Amniotic stem cell (primary cell): ENCODE results near the gene MROH9.

Source experiments
- DNase-seq: peaks from one replicate; lab custom pipeline; 2025; lab: John Stamatoyannopoulos, UW

Gene MROH9

DNA sequence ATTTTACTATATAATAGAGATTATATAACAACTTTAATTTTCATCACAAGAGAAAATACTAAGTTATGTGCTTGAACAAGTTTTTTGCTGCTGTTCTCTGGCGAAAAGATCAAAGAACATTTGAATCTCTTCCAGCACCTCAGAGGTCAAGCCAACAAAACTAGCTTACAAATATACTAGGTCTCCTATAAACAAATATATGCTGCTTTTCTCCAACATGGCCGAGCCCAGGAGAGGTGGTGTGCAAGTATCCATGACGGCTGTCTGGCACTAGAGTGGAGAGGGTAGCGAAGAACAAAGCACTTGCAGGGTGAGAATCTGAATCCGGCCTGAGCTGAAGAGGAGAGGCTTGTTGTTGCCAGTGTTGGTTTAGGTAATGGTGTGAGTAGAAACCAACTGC, 147.9 kb downstream of the MROH9 start:
- DNase-seq, result no peak

DNA sequence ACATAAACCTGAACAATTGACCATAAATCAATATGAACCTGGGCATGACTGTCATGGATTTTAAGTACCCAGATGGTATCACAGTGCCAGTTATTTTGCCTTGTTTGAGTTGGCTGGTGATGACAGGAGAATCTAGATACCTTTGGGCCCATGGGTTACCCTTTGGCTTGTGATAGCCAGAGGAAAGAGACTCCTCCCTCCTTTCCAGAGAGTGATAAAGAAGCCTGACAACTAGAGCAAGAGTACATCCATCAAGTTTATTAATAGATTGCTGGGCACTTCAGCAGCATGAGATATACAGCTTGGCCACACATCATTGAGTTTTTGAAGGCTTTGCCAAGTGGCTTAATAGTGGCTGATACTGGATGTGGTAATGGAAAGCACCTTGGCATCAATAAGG, 148.8 kb downstream of the MROH9 start:
- no peak for DNase-seq

DNA sequence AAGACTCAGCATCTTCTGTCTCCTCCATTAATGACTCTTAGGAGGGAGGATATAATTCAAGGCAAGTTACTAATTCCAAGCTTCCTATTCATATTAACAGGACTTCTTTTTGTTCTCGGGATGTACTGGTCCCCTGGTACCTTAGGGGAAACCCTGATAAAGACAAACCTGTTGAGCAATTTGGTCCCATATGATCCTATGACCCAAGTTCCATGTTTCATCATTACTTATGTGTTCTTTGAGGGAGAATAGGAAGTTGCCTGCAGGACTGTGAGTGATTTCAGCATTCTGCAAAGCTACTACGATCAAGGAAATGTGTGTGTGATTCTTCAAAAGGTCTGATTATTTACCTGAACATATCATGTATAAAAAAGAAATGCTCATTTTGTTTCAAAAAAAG, 149.5 kb downstream of the MROH9 start:
- no peak for DNase-seq

DNA sequence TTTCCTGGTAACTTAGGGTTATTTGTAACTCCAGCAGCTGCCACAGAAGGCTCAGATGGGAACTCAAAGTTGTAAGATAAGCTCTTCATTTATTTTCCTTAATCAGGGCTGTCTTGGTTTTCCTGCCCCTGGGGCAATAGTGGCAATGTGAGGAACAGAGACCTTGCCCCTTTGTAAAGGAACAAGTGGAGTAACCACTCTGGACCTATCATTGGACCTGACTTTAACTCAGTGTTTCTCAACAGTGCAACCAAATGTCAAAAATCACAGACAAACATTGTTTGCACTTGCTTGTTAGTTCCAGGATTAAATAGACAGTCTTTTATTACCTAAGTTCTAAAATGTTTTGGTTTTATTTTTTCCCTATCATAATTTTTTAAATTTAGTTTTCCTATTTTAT, 152.6 kb downstream of the MROH9 start:
- no peak for DNase-seq

DNA sequence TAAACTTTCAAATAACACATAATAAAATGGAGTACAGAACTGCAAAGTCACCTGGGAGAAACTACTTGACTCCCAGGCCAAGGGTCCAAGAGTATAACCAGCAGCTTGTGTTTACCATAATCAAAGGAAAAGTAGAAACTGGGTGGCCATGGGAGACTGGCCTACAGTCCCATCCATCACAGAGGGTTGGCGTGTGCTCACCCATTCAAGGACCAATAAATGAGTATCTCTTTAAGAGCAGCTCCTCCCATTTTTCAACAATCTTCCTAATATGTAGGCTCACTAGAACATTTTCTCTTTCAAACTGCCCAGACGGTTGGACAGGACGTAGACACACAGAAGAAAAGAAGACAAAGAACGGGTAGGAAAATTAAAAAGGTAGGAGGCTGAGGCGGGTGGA, 155.3 kb downstream of the MROH9 start, which contains the start of gene FMO3:
FMO3 (plus strand) TSS at position 302 of the 400 bp plus-strand sequence. CDS start 1,754 bp downstream, outside the sequence.
- DNase-seq, result no peak

DNA sequence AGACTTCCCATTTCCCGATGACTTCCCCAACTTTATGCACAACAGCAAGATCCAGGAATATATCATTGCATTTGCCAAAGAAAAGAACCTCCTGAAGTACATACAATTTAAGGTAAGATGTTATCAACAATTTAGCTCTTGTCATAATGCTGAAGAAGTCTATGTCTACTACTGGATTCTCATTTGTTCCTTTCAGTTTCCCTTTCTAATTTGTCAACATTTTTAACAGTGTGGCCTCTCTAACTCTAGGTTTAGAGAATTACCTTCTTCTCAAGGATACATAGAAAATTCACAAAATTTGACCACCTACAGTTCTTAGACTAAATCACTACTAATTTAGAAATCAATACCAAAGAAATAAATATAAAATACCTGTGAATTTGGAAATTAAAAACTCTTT, 168.5 kb downstream of the MROH9 start:
- DNase-seq, result no peak

DNA sequence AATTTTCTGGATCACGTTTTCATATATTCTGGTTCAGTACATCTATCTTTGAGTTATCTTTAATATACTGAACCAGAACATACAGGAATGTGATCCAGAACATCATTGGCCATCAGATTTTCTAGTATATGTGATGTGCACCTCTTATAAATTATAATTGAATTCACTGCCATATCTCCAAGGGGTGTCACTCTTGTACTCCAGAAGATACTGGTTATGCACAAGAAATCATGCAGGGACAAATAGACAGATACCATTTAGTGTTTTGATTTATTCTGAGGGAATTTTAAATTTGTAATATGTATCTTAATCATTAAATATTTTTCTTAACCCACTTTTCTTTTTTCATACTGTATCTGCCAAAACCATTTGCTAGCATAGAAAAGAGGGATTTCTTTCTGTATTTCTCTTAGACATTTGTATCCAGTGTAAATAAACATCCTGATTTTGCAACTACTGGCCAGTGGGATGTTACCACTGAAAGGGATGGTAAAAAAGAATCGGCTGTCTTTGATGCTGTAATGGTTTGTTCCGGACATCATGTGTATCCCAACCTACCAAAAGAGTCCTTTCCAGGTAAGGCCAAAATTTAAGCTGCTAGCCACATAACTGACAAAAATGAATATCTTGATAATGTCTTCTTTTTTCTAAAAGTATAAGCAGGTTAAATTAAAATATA, 172.1 kb downstream of the MROH9 start:
- DNase-seq, result no peak

DNA sequence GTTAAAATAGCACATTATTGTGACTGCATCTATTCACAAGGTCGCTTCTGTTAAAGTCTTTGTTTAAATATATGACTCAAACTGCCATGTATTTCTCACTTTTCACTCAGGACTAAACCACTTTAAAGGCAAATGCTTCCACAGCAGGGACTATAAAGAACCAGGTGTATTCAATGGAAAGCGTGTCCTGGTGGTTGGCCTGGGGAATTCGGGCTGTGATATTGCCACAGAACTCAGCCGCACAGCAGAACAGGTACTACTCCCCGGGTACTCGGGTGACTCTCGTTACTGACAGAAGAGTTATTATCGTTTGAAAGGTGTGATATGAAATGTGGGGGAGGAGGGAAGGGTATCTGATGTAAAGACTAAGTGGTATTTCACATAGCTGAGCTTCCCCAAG, 172.6 kb downstream of the MROH9 start:
- DNase-seq, result no peak

DNA sequence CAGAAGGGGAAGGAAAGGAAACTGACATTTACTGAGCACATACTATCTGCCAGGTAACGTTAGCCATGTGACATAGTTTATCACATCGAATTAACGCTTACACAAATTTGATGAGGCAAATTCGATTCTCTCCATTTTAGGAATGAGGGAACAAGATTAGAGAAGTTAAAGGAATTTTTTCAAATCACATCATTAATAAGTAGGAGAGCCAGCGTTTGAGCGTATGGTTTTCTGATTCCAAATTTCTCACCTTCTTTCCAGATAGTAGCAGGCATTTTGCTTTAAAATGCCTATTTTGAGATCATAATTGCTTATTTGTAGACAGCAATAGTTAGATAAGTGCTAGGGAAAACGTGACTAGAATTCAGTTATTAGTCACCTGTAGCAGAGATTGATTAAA, 174.6 kb downstream of the MROH9 start:
- no peak for DNase-seq

DNA sequence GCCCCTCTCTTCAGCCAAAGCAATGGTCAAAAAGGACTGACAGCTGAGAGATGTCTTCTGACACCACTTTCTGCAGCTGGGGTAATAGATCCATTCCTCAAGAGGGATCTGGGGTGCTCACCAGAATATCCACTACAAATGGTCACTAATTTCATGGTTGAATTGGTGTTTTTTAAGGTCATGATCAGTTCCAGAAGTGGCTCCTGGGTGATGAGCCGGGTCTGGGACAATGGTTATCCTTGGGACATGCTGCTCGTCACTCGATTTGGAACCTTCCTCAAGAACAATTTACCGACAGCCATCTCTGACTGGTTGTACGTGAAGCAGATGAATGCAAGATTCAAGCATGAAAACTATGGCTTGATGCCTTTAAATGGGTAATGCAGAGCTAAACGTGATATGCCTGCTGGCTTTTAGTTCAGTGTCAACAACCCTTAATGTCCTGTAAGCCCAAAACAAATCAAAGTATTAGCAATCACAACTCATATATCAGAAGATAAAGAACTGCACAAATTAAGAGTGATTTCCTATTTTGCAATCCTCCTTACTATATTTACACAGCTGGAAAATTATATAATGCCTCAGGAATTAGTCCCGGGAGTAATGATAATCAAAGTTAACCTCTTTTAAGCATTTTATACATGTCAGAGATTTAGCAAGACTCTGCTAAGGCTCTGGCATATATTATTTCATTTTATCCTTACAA, 175.4 kb downstream of the MROH9 start:
- no peak for DNase-seq

DNA sequence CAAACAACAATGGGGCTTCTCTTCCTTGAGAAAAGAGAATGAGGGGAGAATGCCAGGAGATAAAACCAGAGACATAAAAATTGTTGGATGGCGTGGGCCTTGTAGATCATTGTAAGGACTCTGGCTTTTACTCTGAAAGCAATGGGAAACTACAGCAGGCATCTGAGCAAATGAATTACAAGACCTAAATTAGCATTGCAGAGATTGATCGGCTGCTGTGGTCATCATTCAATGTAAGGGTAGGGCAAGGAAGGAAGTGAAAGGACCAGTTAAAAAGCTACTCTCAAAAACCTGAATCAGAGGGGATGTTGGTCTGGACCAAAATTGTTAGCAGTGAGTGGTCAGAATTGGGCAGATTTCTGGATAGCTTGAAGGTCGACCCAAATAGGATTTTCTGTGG, 176.8 kb downstream of the MROH9 start:
- no peak for DNase-seq

DNA sequence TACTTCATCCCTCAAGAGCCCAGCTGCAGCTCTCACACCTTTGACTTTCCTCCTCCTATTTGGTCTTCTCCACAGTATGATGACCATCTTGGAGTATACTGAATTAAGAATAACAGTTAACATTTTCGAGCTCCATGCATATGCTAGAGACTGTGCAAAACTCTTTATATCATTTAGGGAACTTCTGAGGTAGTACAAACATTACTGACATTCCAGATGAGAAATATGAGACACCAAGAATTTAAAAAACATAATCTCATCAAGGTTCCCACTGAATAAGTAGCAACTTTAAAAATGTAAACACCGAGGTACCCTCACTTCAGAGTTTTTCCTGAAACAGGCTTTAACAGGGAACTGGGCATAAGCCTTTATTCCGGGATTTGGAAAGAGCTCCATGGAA, 178.0 kb downstream of the MROH9 start:
- DNase-seq, result no peak
